Breast epithelium (tissue), 3 donors: ENCODE results near the gene ZNF33B.

ENCODE experiments used
- CTCF ChIP-seq, 3 donors: fragments of 450-650 bp; IDR thresholded peaks; one replicate each; pipeline ENCODE4 v1.5.1; 2016 to 2017; ENCODE audit warnings: antibody characterized with exemption in 3 of 3, mild to moderate bottlenecking in 3 of 3, moderate library complexity in 3 of 3
- POLR2A ChIP-seq: fragments of 450-650 bp; IDR thresholded peaks from one replicate; pipeline ENCODE4 v1.6.1; 2016; ENCODE audit warnings: antibody characterized with exemption, mild to moderate bottlenecking, moderate library complexity

- TF ChIP-seq CTCF (IDR thresholded peaks at IDR 0.05) (no peak), POLR2A (no peak)
These were observed 23.0 kb downstream of the ZNF33B start for GRCh38 chr10:42615419-42615818.
